HG03565 (cell line): ENCODE data around the gene RHOB.

Experiments used
- ATAC-seq: cut with Tn5 transposase; IDR thresholded peaks from one replicate; pipeline ENCODE4 v1.9.1; 2021; ENCODE audit warnings: mild to moderate bottlenecking, moderate library complexity; ENCODE audit not compliant: unreplicated experiment

RHOB gene

DNA sequence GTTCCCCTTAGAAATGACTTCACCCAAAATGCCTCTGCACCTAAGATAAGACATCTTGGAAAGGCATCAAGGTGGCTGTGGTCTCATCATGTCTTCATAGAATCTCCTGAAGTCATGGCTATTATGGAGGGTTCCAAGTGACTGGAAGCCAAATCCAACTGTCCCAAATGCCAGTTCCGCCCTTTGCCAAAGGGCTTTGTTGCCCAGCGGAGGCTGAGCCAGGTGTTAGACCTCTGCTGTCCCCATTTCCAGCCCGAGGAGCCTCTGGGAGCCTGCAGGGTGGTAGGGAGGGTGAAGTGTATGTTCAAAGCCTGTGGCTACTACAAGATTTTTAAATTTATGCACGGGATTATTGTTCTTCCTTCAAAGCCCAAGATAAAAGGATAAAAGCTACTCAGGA is 25.7 kb downstream of the RHOB start:
- no peak for ATAC-seq

DNA sequence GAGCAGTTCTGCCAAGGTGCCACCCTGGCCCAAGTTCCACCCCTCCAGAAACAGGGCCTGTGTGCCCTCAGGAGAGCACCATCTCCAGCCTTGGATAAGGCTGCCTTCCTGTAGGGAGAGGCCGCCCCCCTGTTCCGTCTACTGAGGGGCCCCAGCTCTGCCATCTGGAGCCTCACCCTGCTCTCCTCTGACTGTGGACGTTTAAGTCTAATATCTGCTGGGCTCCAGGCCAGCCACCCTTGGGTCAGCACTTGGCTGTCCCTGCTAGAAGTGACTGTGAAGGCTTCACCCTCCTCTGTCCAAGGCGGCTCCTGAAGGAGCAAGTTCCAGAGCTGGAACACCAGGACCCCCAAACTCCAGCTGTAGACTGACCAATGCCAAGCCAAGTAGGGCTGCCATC is 26.3 kb downstream of the RHOB start:
- no peak for ATAC-seq

GRCh38 chr2:20474757-20475566 is 28.1 kb downstream of the RHOB start:
- ATAC-seq, result no peak

- ATAC-seq, result no peak
These were observed 28.7 kb downstream of the RHOB start for GRCh38 chr2:20475567-20475952.

DNA sequence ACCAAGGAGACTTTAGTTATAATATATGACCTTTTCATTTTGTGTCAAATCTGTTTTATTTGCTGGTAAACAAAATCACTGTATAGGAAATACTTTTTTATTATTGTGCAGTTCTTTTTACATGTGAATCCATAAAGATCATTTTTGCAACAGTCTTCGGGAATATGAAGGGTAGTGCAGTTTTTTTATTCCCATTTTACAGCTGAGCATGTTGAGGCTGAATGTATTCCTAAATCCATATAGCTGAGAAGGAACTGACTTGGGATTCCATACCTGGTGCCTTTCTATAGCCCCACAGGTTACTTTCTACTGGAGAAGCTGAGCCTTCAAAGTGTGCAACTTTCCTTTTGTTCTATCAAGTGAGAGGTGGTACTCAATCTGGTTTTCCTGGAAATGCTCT is 29.6 kb downstream of the RHOB start:
- ATAC-seq, result no peak

GRCh38 chr2:20476950-20477349 is 30.1 kb downstream of the RHOB start:
- ATAC-seq, result no peak

DNA sequence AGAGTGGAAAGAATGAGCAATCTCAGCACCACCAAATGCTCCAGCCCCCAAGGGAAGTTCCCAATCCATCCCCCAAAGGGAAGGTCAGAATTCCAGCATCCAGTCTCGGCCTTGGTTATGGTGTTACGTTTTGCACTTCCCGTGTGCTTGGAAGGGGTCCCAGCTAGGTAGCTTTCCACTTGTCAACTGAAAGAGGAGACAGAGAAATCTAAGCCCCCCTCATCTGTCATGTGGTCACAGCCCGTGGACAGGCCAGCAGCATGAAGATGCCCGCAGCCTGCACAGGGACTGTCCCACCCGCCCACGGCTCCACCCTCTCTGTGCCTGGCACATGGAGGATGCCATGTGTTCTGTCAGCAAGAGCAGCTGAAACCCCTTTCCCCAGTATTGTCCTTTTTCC is 32.1 kb downstream of the RHOB start:
- ATAC-seq, result no peak

GRCh38 chr2:20479835-20480234 is 33.0 kb downstream of the RHOB start:
- no peak for ATAC-seq

- no peak for ATAC-seq
These were observed 34.0 kb downstream of the RHOB start for GRCh38 chr2:20480913-20481312.

DNA sequence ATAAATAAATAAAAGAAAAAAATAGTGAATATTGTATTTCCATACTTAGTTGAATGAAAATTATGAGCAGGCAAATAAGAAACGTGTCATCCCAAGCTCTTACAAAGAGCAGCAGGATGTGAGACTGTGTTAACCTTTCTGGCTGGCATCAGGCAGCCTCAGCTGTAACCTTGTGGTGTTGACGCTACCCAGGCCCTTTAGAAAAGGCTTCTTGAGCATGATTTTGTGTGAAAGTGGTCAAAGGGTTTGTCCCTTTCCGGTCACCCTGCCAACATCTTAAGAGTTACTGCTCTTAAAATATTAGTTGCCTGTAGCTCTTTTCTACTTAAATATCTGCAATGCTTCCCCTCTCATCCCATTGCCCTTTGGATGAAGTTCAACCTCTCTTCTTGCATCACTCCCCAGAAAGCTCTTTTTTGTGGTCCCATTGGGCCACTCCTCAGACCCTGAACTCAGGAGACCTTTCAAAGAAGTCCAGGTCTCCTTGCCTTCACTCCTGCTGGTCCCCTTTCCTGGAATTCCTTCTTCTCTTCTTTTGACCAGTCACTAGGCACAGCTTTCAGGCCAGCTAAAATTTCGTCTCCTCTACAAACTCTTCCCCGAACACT is 35.0 kb downstream of the RHOB start:
- ATAC-seq, result no peak

GRCh38 chr2:20482725-20483124 is 35.9 kb downstream of the RHOB start:
- ATAC-seq, result no peak

- no peak for ATAC-seq
These were observed 36.5 kb downstream of the RHOB start for GRCh38 chr2:20483194-20483895.

DNA sequence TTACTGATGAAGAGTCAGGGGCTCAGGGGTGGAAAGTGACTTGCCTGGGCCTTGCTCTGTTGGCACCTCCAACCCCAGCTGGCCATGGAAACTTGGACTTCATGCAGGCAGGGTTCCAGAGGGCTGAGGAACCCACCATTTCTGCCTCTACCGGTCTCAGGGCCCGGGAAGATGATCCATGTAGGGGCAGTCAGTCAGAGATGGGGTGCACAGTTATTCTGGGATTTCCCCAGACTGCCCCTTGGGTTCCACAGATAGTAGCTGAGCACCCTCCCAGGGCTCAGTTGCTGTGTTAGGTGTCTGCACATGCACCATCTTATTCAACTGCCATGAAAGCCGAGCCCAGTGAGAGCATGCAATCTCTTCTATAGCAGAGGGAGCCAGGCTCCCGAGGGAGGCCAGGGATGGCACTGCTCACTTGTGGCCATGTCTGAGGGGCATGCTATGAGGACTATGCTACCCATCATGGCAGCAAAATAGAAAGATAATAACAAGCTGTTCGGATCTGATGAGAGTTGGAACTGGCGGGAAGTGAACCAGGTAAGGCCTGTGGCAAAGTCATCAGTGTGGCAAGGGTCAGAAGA is 37.3 kb downstream of the RHOB start:
- ATAC-seq, result no peak

GRCh38 chr2:20484810-20485611 is 38.1 kb downstream of the RHOB start:
- ATAC-seq, result no peak

DNA sequence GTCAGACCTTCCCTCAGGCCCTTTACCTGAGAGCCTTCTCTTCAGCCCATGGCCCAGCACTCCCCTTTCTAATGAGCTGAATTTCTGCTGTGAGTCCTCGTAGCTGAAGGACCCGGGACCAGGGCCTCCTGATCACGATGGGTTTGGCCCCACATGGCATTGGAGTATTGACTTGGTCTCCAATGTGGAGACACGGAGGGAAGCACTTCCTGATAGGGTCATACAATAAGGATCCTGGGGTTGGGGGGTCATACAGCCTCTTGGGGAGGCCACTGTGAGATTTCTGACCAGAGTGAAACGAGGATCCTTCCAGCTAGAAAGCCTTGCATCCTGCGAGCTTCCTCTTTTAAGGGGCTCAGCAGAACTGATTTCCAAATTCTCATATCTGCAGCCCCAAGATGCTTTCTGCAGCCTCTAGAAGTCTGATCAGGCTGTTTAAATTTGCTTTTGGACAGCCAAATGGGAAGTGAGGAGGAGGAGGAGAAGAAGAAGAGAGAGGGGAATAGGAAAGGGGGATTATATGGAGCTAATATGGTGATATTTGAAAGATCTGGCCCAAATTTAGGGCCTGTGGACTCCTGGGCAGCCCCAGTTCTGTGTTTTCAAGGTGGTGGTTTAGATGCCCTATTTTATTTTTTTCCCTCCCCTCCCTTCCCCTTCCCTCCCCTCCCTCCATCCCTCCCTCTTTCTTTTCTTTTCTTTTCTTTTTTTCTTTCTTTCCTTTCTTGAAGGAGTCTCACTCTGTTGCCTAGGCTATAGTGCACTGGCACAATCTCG is 38.9 kb downstream of the RHOB start:
- no peak for ATAC-seq

- no peak for ATAC-seq
These were observed 39.7 kb downstream of the RHOB start for GRCh38 chr2:20486571-20486970.

DNA sequence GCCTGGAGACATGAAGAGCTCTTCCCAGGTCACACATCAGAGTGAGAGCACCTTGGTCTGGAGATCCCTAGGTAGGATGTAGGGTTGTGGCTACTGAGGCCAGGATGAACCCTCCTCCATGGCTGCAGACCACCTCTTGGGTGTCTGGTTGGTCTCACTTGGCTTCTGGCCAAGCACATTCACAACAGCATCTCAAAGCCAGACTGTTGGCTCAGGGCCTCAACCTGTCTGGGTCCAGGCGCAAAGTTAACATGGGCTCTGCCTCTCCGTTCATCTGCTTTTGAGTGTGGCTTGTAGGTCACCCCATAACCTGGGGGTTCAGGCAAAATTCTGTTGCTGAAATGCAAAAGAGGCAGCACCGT is 40.1 kb downstream of the RHOB start:
- ATAC-seq, result no peak

- ATAC-seq, result no peak
These were observed 40.7 kb downstream of the RHOB start for GRCh38 chr2:20487392-20488174.

DNA sequence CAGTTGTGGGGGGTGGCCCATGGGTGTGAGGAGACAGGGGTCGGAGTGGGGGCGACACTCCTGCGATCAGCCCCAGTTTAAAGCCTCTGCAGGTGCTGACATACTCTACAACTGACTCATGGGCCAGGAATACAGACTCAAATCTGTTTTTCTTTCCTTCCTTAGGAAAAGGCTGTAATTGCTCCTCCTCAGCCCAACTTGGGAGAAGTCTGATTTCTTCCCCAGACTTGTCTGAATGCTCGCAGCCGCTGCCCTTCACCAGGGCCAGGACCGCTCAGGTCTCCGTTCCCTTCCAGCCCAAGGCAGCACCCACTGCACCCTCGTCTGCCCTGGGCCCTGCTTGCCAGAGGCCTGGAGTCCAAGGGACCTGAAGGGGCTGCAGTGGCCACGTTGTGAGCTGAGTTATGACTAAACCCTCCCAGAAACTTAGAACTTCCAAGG is 41.3 kb downstream of the RHOB start:
- ATAC-seq, result no peak
